Activated T-helper 9 cell treated with anti-CD3 and anti-CD28 coated beads, Interleukin-2, amount 50 U/mL, for 16 hours (primary cell): ENCODE data around the gene SPRYD3.

Experiments used
- DNase-seq: peaks from one replicate; pipeline ENCODE4 v3.0.0-alpha.2; 2020; ENCODE audit warnings: low read depth

Gene SPRYD3

GRCh38 chr12:53063708-53064612 is 15.2 kb downstream of the SPRYD3 start:
- DNase-seq, result no peak

DNA sequence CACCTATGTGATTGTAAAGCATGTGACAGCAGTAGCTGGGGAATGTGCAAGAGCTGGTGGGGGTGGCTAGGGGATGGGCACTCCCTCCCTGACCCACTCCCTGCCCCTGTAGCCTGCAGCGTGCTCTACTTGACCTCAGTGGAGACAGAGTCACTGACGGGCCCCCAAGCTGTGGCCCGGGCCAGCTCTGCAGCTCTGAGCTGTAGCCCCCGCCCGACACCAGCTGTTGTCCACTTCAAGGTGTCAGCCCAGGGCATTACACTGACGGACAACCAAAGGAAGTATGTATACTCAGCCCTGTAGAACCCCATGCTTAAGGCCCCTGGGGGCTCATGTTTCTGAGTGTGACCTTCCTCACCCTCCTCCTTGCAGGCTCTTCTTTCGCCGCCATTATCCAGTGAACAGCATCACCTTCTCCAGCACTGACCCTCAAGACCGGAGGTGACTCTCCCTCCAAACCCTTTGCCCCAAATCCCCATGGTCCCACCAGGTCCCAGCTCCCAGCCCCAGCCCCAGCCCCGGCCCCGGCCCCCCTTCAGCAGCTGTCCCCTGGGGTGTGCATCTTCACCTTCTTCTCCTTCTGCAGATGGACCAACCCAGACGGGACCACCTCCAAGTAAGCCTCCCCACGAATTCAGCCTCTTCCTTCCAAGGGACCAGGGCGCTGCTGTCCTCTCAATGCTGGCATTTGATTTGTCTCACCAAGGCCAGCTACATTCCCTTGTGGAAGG is 16.0 kb downstream of the SPRYD3 start:
- DNase-seq, result no peak

DNA sequence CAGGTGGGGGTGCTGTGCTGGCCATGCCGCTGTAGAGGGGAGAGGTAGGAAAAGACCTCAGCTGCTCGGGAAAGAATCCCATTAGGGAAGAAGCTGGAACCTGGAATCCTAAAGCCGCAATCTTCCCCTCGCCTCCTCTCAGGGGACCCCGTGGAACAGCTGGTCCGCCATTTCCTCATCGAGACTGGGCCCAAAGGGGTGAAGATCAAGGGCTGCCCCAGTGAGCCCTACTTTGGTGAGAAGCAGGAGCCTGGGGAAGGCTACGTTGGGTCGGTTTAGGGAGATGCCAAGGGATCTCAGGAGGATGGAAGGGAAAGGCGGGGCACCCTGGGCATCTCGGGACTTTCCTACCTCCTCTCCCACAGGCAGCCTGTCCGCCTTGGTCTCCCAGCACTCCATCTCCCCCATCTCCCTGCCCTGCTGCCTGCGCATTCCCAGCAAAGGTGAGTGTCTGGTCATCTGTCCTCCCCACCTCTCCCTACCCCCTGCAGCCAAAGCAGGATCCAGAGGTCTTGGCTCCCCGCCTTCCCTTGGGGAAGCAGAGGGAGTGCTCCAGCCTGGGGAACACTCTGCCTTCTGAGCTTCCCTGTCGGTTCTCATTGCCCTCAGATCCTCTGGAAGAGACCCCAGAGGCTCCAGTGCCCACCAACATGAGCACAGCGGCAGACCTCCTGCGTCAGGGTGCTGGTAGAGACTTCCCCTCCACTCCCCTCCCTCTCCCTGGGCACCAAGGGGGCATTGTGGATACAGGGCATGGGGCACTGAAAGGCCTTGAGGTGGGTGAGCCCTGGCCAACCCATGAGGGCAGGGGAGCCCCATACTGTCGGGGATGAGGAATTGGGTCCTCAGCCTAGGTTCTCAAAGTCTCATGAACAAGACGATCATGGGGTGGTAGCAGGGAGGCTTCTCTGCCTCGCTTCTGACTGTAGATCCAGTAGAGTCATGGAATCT is 16.9 kb downstream of the SPRYD3 start:
- DNase-seq, result no peak

DNA sequence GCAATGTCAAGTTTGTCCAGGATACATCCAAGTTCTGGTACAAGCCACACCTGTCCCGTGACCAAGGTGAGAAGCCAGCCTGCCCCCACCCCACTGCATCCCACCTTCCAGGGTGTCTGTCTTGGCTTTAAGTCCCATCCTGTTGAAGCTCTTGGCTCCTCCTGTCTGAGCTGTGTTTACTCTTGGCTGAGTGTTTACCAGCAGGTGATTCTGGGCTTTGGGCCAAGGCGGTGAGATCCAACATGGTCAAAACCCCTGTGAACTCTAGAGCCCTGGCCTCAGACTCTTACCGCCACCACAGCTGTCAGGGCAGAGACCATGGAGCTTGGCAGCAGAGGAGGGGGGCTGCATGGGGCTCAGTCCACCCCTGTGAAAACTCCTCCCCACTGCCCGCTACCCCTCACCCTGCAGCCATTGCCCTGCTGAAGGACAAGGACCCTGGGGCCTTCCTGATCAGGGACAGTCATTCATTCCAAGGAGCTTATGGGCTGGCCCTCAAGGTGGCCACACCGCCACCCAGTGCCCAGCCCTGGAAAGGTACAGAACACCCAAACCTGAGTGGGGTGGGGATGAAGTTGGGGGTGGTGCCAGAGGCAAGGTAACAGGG is 17.7 kb downstream of the SPRYD3 start:
- no peak for DNase-seq

DNA sequence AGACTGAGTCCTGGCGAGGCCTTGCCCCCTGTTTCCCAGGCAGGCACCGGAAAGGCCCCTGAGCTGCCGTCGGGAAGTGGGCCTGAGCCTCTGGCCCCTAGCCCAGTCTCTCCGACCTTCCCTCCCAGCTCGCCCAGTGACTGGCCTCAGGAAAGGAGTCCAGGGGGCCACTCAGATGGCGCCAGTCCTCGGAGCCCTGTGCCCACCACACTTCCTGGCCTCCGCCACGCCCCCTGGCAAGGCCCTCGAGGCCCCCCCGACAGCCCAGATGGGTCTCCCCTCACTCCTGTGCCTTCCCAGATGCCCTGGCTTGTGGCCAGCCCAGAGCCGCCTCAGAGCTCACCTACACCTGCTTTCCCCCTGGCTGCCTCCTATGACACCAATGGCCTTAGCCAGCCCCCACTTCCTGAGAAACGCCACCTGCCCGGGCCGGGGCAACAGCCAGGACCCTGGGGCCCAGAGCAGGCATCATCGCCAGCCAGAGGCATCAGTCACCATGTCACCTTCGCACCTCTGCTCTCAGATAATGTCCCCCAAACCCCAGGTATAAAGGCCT is 18.4 kb downstream of the SPRYD3 start:
- no peak for DNase-seq

- DNase-seq, result no peak
Observed at GRCh38 chr12:53060064-53060720, 19.0 kb downstream of the SPRYD3 start.

DNA sequence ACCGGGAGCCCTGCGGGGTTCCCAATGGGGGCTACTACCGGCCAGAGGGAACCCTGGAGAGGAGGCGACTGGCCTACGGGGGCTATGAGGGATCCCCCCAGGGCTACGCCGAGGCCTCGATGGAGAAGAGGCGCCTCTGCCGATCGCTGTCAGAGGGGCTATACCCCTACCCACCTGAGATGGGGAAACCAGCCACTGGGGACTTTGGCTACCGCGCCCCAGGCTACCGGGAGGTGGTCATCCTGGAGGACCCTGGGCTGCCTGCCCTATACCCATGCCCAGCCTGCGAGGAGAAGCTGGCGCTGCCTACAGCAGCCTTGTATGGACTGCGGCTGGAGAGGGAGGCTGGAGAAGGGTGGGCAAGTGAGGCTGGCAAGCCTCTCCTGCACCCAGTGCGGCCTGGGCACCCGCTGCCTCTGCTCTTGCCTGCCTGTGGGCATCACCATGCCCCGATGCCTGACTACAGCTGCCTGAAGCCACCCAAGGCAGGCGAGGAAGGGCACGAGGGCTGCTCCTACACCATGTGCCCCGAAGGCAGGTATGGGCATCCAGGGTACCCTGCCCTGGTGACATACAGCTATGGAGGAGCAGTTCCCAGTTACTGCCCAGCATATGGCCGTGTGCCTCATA is 19.6 kb downstream of the SPRYD3 start:
- no peak for DNase-seq

GRCh38 chr12:53058674-53059433 is 20.3 kb downstream of the SPRYD3 start:
- DNase-seq, result no peak

DNA sequence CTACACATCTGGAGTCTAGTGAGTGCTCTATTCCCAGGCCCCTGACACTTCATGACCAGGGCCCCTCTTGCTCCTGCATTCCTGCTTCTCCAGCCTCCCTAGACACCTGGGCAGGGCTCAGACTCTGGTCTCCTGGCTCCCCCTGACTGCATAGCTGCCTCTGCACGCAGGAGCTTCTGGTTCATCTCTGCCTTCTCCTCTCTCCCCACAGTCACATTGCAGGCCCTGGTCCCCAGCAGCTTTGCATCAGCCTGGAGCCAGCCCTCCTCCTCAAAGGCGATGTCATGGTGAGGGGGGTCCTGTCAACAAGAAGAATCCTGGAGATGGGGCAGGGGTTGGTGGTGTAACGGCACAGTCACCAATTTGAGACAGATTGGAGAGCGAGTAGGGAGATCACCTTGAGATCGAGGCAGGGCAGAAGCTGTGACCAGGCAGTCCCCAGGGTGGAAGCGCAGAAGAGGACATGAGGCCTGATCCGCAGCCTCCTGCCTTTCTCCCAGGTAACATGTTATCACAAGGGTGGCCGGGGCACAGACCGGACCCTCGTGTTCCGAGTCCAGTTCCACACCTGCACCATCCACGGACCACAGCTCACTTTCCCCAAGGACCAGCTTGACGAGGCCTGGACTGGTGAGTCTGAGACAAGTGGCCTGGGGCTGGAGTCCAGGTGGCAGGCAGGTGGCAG is 21.2 kb downstream of the SPRYD3 start:
- no peak for DNase-seq

DNA sequence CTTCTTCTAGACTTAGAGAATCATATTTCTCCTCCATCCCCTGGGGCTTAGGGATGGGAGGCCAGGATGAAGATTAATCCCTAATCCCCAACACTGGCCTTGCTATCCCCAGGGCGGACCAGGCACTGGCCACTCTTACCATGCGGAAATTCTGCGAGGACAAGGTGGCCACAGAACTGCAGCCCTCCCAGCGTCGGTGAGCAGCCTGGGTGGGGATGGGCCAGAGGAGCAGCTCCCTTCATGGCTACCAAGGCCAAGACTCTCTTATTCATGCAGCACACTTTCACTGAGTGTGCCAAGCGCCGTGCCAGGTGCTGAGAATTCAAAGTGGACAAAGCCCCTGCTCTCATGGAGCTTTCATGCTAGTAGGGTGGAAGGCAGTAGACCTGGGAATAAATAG is 22.3 kb downstream of the SPRYD3 start:
- DNase-seq, result no peak

GRCh38 chr12:53056296-53056695 is 22.9 kb downstream of the SPRYD3 start:
- no peak for DNase-seq

GRCh38 chr12:53055471-53056266 is 23.5 kb downstream of the SPRYD3 start:
- no peak for DNase-seq

DNA sequence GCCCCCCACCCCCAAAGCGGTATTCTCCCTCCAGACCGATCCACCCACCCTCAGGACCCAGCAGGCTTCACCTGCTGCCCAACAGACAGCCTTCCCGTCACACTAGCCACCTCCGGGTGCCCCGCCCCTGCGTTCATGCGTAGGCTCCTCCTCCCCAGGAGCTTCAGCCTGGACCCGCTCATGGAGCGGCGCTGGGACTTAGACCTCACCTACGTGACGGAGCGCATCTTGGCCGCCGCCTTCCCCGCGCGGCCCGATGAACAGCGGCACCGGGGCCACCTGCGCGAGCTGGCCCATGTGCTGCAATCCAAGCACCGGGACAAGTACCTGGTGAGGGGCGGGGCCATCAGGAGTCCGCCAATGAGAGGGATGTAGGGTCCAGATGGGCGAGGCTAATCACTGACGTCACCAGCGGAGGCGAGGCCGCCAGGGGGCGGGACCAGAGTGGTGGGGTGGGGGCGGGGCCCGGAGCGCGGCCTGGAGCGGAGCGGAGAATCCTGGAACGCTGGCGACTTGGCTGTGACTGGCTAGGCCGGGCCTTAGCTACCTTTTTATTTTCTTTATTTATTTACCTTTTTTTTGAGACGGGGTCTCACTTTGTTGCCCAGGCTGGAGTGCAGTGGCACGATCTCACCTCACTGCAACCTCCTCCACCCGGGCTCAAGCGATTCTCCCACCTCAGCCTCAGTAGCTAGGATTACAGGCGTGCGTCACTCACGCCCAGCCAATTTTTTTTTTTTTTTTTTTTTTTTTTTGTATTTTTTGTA is 24.9 kb downstream of the SPRYD3 start:
- peak; percentile 87 for DNase-seq

DNA sequence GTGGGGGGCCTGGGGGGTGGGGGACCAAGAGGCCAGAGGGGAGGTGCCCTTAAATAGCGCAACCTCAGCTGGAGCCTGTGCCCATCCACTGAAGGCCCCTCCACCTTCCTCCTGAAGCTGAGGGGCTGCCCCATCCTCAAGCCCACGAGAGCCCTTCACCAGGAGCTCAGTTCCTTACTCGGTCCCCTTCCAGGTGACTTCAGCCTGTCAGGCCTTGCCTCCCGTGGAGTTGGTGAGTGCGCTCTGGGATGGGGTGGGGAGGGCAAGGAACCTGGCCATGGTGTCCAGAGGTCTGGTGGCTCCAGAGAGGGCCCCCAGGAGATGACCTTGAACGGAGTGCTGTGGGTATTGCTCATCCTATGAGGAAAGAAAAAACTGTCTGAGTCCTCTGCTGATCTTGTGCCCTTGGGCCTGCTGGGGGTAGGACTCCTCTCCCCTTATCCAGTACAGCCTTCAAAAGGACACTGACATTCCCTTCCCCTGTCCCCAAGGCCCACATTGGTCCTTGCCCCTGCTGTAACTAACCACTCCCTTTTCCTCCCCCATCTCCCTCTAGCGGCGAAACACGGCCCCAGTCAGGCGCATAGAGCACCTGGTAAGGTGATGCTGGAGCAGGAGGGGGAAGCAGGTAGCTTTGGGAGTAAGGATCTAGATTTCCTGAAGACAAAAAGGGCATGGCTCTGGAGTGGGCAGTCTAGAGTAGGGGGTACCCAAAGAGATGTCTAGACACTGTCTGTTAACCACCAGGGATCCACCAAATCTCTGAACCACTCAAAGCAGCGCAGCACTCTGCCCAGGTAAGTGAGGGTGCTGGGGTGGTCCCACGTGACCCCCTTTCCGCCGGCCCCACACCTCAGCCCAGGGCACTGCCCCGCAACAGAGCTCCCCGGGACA is 25.7 kb downstream of the SPRYD3 start:
- DNase-seq, result peak; percentile 40

- DNase-seq, result no peak
Observed at GRCh38 chr12:53052419-53053217, 26.6 kb downstream of the SPRYD3 start.
